ENCODE measurements around the gene COL18A1. TPM values are rescaled to one million over a fixed set of nuclear protein-coding genes. Genes with fewer than 3 reads are reported as not detected.

Gene COL18A1
- total and polyA plus RNA-seq, 9 of the 15 experiments (the other 6 are each of a cell fraction or from before 2014, with no cell fraction given), result 0.14 to 16.4 (median 2.0) TPM

GRCh38 chr21:45374826-45375455 lies 30.0 kb upstream of the COL18A1 start:
- intact Hi-C loops (cut with micrococcal nuclease), result no loop called here
- CTCF ChIA-PET (ENCODE audit: low intra/inter-chr PET ratio), result no interaction called here

More at GRCh38 chr21:45374826-45375455, 30.0 kb upstream of the COL18A1 start:
- WGBS (ENCODE audit: insufficient coverage, low coverage, missing lambda C conversion rate), result 5% methylated on average over 9 of the region's 15 CpGs
- POLR2A ChIA-PET, result interaction anchor here (1.2 kb wide), 1 partner anchor 17 kb away, joined by 5 read pairs; no protein-coding TSS in a partner anchor
- peaks cover 11 to 32% of the 10 kb centered on the region in 2 experiments; a peak in 4 of 5 replicates for H3K27me3 ChIP-seq (ENCODE audit: control insufficient read depth in 2 of 2, insufficient read depth in 2 of 2, low read length in 2 of 2)
- peaks cover 6 to 18% of the 10 kb centered on the region in 2 experiments; a peak in 4 of 5 replicates for H3K4me1 ChIP-seq (replicated peaks in 1 of 2; ENCODE audit: control insufficient read depth in 2 of 2, insufficient read depth in 2 of 2, low read length in 2 of 2)
- TF ChIP-seq ZFPM2 (CRISPR knock-in tag; IDR thresholded peaks at IDR 0.05) (no peak), ZNF311 (CRISPR knock-in tag; IDR thresholded peaks at IDR 0.05) (no peak), BHLHE40 (IDR thresholded peaks at IDR 0.05; ENCODE audit: low read length) (no peak), HNRNPLL (IDR thresholded peaks at IDR 0.05; ENCODE audit: low read depth, low read length, poor library complexity, severe bottlenecking) (no peak), RBM25 (IDR thresholded peaks at IDR 0.05; ENCODE audit: low read depth, low read length, severe bottlenecking) (no peak), CBFB (CRISPR knock-in tag; IDR thresholded peaks at IDR 0.05) (no peak), XRCC5 (IDR thresholded peaks at IDR 0.05; ENCODE audit: low read depth, low read length) (no peak), ZSCAN32 (CRISPR knock-in tag; IDR thresholded peaks at IDR 0.05) (no peak), C11orf30 (IDR thresholded peaks at IDR 0.05; ENCODE audit: low read depth) (no peak), ZNF232 (CRISPR knock-in tag; IDR thresholded peaks at IDR 0.05) (no peak), SNRNP70 (optimal IDR thresholded peaks at IDR 0.05; ENCODE audit: low read depth, low read length) (no peak), SMARCB1 (IDR thresholded peaks at IDR 0.05; ENCODE audit: insufficient read length, low read depth) (no peak)
- TF ChIP-seq, protein P1, sequence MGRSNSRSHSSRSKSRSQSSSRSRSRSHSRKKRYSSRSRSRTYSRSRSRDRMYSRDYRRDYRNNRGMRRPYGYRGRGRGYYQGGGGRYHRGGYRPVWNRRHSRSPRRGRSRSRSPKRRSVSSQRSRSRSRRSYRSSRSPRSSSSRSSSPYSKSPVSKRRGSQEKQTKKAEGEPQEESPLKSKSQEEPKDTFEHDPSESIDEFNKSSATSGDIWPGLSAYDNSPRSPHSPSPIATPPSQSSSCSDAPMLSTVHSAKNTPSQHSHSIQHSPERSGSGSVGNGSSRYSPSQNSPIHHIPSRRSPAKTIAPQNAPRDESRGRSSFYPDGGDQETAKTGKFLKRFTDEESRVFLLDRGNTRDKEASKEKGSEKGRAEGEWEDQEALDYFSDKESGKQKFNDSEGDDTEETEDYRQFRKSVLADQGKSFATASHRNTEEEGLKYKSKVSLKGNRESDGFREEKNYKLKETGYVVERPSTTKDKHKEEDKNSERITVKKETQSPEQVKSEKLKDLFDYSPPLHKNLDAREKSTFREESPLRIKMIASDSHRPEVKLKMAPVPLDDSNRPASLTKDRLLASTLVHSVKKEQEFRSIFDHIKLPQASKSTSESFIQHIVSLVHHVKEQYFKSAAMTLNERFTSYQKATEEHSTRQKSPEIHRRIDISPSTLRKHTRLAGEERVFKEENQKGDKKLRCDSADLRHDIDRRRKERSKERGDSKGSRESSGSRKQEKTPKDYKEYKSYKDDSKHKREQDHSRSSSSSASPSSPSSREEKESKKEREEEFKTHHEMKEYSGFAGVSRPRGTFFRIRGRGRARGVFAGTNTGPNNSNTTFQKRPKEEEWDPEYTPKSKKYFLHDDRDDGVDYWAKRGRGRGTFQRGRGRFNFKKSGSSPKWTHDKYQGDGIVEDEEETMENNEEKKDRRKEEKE (IDR thresholded peaks at IDR 0.05; ENCODE audit: borderline replicate concordance in 1 of 2, control insufficient read depth in 1 of 2, low read depth in 2 of 2, low read length in 1 of 2), result no peak
- no peaks in the 10 kb centered on the region for H3K36me3 ChIP-seq (ENCODE audit: control insufficient read depth, insufficient read depth, low read length)
- H3K9me3 ChIP-seq (replicated peaks; ENCODE audit: control insufficient read depth, insufficient read depth, low read depth, low read length), result peaks cover 6% of the 10 kb centered on the region
- no peaks in the 10 kb centered on the region for H4K20me1 ChIP-seq (replicated peaks; ENCODE audit: control insufficient read depth, insufficient read depth, low read length)
- H2AFZ ChIP-seq (ENCODE audit: low read depth, low read length), result no peak overlapping the region
- in situ Hi-C loops (cut with MboI), result no loop called here
- BruUV-seq (replicated peaks), result no TSS peak
- DNase-seq (ENCODE audit: extremely low read depth in 1 of 4, low spot score in 3 of 4), result no peak
- H3K79me2 ChIP-seq (ENCODE audit: control insufficient read depth, insufficient read depth, low read length), result no peaks in the 10 kb centered on the region
- FAIRE-seq, result no peak
- no peak for ATAC-seq
- H3K27ac ChIP-seq (ENCODE audit: extremely low read depth, low read depth, low read length), result no peak overlapping the region
- H3K4me3 ChIP-seq, result no peak overlapping the region
- H3K4me2 ChIP-seq (ENCODE audit: insufficient read depth, low read length), result no peak overlapping the region
- no peak overlapping the region for H3K9ac ChIP-seq (ENCODE audit: insufficient read depth in 1 of 2, low read depth in 2 of 2, low read length in 2 of 2)
- H3K9me1 ChIP-seq (ENCODE audit: control insufficient read depth, insufficient read depth, low read length), result no peaks in the 10 kb centered on the region
